Gastrocnemius medialis (tissue), 4 donors: ENCODE data around the gene RPS14.

ENCODE experiments used
- POLR2A ChIP-seq, 2 donors: fragments of 450-650 bp; IDR thresholded peaks; one replicate each; pipeline ENCODE4 v1.6.1; 2017; ENCODE audit warnings: antibody characterized with exemption in 2 of 2, mild to moderate bottlenecking in 2 of 2, moderate library complexity in 2 of 2
- TF ChIP-seq, protein P1 (sequence below), 5 experiments: fragments of 450-650 bp in 3 of 5; fragments of 200-600 bp in 2 of 5; sonication (generic) in 2 of 5; IDR thresholded peaks in 4 of 5; conservative IDR thresholded peaks in 1 of 5; 1 replicate in 4 of 5; 2 replicates in 1 of 5; pipeline ENCODE4 v1.5.1; 2016 to 2019; ENCODE audit warnings: antibody characterized with exemption in 5 of 5, mild to moderate bottlenecking in 3 of 5, moderate library complexity in 3 of 5

GRCh38 chr5:150460781-150461180, 11.2 kb upstream of the RPS14 start:
- TF ChIP-seq, protein P1, sequence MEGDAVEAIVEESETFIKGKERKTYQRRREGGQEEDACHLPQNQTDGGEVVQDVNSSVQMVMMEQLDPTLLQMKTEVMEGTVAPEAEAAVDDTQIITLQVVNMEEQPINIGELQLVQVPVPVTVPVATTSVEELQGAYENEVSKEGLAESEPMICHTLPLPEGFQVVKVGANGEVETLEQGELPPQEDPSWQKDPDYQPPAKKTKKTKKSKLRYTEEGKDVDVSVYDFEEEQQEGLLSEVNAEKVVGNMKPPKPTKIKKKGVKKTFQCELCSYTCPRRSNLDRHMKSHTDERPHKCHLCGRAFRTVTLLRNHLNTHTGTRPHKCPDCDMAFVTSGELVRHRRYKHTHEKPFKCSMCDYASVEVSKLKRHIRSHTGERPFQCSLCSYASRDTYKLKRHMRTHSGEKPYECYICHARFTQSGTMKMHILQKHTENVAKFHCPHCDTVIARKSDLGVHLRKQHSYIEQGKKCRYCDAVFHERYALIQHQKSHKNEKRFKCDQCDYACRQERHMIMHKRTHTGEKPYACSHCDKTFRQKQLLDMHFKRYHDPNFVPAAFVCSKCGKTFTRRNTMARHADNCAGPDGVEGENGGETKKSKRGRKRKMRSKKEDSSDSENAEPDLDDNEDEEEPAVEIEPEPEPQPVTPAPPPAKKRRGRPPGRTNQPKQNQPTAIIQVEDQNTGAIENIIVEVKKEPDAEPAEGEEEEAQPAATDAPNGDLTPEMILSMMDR (IDR thresholded peaks at IDR 0.05 in 4 of 5, conservative IDR thresholded peaks at IDR 0.05 in 1 of 5) = no peak
- no peak for TF ChIP-seq POLR2A (IDR thresholded peaks at IDR 0.05)
